Measurements from ENCODE around the gene ADAM19. TPM values are rescaled to one million over a fixed set of nuclear protein-coding genes. Genes with fewer than 3 reads are reported as not detected.
A peak's percentile ranks its signal among the peaks of the same experiment; 100 is the strongest.

The ADAM19 gene
- total RNA-seq, 6 experiments from 2014 or later = 75.4 to 152 (median 83.2) TPM

DNA sequence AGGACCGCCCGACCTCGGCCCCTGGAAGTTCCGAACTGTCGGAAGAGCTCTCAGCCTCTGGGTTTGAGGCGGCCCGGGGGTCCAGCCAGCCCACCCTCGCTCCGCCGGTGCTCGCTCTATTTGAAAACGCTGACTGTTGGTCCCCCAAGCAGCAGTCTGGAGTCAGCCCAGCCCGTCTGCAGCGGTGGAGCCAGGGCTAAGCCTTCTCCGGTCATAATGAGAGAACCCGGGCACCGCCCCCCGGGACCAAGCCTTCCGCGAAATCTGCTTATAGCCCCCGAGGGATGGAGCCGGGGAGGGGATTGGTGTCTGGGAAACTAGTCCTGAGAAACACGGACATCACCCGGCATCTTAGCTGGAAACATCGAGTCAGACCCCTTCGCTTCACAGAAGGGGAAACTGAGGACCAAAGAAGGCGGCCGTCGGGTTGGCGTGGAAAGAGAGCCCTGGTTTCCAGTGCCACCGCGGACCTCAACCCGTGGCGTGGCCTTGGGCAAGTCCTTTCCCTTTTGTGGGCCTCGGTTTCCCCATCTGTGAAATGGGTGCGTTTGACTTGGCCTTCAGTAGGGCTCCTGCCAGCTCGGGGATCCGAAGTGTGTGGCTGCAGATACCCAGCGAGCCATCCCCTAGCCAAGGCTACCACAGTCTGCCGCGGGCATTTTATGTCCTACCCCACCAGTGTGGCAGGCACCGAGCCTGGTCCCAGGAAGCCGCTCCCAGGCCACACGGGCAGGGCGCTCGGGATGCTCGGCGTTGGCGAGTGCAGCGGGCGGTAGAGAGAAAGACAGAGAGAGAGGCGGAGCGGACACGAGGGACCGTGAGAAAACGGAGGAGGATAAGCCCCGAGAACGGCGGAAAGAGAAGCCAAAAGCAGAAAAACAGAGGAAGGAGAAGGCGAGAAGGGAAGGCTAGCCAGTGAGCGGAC is 857 bp downstream of the ADAM19 start:
- Mint-ChIP-seq H3K36me3 (ENCODE audit: low read depth) (peaks cover 27% of the 10 kb centered on the region), H3K27me3 (ENCODE audit: insufficient read depth) (no peaks in the 10 kb centered on the region; the same call in 1 of the 2 replicates), H3K27ac (peak overlapping the region; percentile 95), H3K4me1 (ENCODE audit: low read depth) (peaks cover 72% of the 10 kb centered on the region), H3K9me3 (no peaks in the 10 kb centered on the region), H3K4me3 (peak overlapping the region; percentile 98)
- TF ChIP-seq, protein P1, sequence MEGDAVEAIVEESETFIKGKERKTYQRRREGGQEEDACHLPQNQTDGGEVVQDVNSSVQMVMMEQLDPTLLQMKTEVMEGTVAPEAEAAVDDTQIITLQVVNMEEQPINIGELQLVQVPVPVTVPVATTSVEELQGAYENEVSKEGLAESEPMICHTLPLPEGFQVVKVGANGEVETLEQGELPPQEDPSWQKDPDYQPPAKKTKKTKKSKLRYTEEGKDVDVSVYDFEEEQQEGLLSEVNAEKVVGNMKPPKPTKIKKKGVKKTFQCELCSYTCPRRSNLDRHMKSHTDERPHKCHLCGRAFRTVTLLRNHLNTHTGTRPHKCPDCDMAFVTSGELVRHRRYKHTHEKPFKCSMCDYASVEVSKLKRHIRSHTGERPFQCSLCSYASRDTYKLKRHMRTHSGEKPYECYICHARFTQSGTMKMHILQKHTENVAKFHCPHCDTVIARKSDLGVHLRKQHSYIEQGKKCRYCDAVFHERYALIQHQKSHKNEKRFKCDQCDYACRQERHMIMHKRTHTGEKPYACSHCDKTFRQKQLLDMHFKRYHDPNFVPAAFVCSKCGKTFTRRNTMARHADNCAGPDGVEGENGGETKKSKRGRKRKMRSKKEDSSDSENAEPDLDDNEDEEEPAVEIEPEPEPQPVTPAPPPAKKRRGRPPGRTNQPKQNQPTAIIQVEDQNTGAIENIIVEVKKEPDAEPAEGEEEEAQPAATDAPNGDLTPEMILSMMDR (IDR thresholded peaks at IDR 0.05) = no peak
- peak; percentile 57 for DNase-seq

DNA sequence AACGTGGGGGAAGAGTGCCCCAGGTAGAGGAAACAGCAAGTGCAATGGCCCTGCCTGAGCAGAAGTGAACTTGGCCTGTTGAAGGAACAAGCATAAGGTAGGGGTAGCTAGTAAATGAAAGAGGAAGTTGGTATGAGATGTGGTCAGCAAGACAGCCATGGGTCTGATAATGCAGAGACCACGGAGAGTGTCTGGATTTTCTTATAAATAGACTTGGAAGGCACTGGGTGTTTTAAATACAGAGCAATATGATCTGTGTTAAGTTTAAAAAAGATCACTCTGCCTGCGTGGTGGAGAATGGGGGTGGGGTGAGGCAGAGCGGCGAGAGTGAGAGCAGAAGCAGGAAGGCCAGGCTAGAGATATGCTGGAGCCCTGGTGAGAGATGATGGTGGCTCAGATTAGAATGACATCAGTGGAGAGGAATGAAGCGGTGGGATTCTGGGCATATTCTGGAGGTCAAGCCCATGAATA is 4.2 kb downstream of the ADAM19 start:
- TF ChIP-seq, protein P1 (IDR thresholded peaks at IDR 0.05) = no peak
- Mint-ChIP-seq H3K4me1 (ENCODE audit: low read depth) (peaks cover 68% of the 10 kb centered on the region), H3K27ac (peak overlapping the region; percentile 84), H3K9me3 (no peaks in the 10 kb centered on the region), H3K4me3 (peak overlapping the region; percentile 80), H3K36me3 (ENCODE audit: low read depth) (peaks cover 48% of the 10 kb centered on the region), H3K27me3 (ENCODE audit: insufficient read depth) (no peaks in the 10 kb centered on the region; the same call in 1 of the 2 replicates)
- peak; percentile 76 for DNase-seq

DNA sequence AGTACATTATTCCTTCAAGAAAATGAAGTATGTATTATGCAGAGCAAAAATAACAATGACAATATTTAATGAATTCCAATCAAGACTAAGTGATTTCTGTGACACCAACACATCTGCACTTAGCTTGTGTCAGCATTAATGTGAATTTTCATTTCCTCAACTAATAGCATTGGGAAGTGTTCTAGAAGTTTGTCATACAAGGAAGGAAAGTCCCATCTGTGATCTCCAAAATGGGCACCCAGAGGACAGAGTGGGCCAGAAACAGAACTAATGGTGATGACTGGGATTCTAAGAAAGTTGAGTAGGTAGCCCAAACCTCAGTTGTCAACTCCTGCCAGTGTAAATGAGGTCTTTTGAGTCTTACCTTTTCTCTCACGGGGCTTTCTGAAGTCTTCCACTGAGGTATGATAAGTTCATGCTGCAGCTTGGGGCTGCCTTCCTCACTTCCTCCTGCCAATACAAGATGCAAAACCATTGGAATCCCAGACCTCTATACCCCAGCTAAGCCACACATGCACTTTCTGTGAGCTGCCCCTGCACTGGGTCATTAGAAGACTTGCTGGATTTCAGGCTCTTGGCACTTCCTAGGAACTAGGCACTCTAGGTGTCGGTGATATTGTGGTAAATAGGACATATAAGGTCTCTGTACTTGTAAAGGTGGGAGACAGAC is 4.9 kb downstream of the ADAM19 start:
- no peak for DNase-seq
- Mint-ChIP-seq H3K9me3 (no peaks in the 10 kb centered on the region), H3K4me1 (ENCODE audit: low read depth) (peaks cover 63% of the 10 kb centered on the region), H3K36me3 (ENCODE audit: low read depth) (peaks cover 48% of the 10 kb centered on the region), H3K27me3 (ENCODE audit: insufficient read depth) (no peaks in the 10 kb centered on the region), H3K27ac (peak overlapping the region; percentile 84), H3K4me3 (peak overlapping the region; percentile 80)
- TF ChIP-seq, protein P1 (IDR thresholded peaks at IDR 0.05) = no peak

DNA sequence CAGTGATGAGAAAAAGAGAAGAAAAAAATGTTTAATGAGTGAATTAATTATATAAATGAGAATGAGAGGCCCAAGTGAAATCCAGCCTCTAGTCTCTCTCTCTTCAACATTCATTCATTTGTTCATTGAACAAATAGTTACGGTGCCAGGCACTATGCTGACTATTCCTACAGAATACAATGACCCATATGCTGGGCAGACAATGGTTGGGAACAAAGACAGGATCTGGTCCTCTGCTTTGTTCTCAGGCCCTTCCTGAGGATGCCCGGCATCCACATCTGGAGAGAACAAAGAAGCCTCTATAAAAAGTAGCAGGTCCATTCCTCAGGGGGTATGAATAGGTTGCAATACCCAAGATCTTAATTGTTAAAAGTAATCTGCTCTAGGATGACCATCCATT is 6.9 kb downstream of the ADAM19 start:
- Mint-ChIP-seq H3K36me3 (ENCODE audit: low read depth) (peaks cover 41% of the 10 kb centered on the region), H3K27me3 (ENCODE audit: insufficient read depth) (no peaks in the 10 kb centered on the region), H3K4me1 (ENCODE audit: low read depth) (peaks cover 72% of the 10 kb centered on the region), H3K27ac (peak overlapping the region; percentile 43; the same call in 1 of the 2 replicates), H3K4me3 (no peak overlapping the region), H3K9me3 (no peaks in the 10 kb centered on the region)
- no peak for DNase-seq
- TF ChIP-seq, protein P1 (IDR thresholded peaks at IDR 0.05) = no peak

DNA sequence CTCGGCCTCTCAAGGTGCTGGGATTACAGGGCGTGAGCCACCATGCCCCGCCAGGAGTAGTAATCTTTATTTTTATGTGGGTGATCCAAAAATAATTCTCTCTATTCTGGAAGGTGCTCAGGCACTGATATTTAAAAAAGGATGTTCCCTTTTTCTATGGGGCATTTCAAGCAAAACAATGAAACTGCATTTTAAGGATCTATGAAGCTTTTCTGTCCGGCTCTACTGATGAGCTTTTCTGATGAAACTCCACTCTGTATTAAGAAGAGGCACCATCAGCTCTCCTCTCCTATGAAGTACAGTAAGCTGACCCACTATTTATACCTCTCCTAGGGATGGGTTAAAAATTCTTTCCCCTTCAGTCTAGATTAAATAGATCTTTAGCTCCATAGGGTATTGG is 7.4 kb downstream of the ADAM19 start:
- no peaks in the 10 kb centered on the region for H3K27me3 Mint-ChIP-seq (ENCODE audit: insufficient read depth)
- H3K36me3 Mint-ChIP-seq (ENCODE audit: low read depth) = peaks cover 38% of the 10 kb centered on the region
- H3K27ac Mint-ChIP-seq = no peak overlapping the region
- H3K4me1 Mint-ChIP-seq (ENCODE audit: low read depth) = peaks cover 72% of the 10 kb centered on the region
- H3K4me3 Mint-ChIP-seq = no peak overlapping the region
- no peaks in the 10 kb centered on the region for H3K9me3 Mint-ChIP-seq
- TF ChIP-seq, protein P1 (IDR thresholded peaks at IDR 0.05) = no peak
- DNase-seq = no peak

All from HFFc6 (cell line).